CD8-positive, alpha-beta memory T cell (primary cell): Measurements from ENCODE around the gene ZEB2. TPM values are rescaled to one million over a fixed set of nuclear protein-coding genes. Genes with fewer than 3 reads are reported as not detected.

ENCODE experiments used
- CTCF ChIA-PET: fragments of 350-600 bp; sonication (Branson Sonifier 250); formaldehyde crosslinking; loops from one replicate; lab custom pipeline; 2021; ENCODE audit warnings: antibody characterized with exemption; lab: Charles Lee
- POLR2A ChIA-PET: fragments of 350-600 bp; sonication (Branson Sonifier 250); formaldehyde crosslinking; loops from one replicate; lab custom pipeline; 2021; ENCODE audit warnings: antibody characterized with exemption; lab: Charles Lee
- DNase-seq, 5 donors: peaks; one replicate each; pipeline versions ENCODE4 v3.0.0 to v3.0.0-alpha.2; 2020 to 2022; ENCODE audit warnings: mixed read lengths in 1 of 5
- H3K27ac ChIP-seq: one replicate; pipeline ENCODE4 v1.7.0; 2013; ENCODE audit warnings: low read depth, mild to moderate bottlenecking, low read length, moderate library complexity
- H3K27me3 ChIP-seq: 2 replicates; pipeline ENCODE4 v1.7.0; 2013; ENCODE audit warnings: low read length, mild to moderate bottlenecking; ENCODE audit not compliant: insufficient read depth, poor library complexity, severe bottlenecking
- H3K36me3 ChIP-seq: 2 replicates; pipeline ENCODE4 v1.7.0; 2013; ENCODE audit warnings: mild to moderate bottlenecking, low read length, moderate library complexity; ENCODE audit not compliant: insufficient read depth
- H3K4me1 ChIP-seq: 2 replicates; pipeline ENCODE4 v1.7.0; 2013; ENCODE audit warnings: mild to moderate bottlenecking, low read length, moderate library complexity; ENCODE audit not compliant: insufficient read depth
- H3K4me3 ChIP-seq: 2 replicates; pipeline ENCODE4 v1.7.0; 2013; ENCODE audit warnings: mild to moderate bottlenecking, low read length
- H3K9me3 ChIP-seq: 2 replicates; pipeline ENCODE4 v1.7.0; 2013; ENCODE audit warnings: mild to moderate bottlenecking, low read length
- H3K27ac Mint-ChIP-seq, 8 donors: one replicate each; pipeline ENCODE4 v1.8.0; 2020 to 2021; ENCODE audit warnings: mixed read lengths in 8 of 8, mild to moderate bottlenecking in 6 of 8, inconsistent platforms in 3 of 8, moderate library complexity in 3 of 8
- H3K27me3 Mint-ChIP-seq, 2 donors: one replicate each; pipeline ENCODE4 v1.8.0; 2020 to 2021; ENCODE audit warnings: mixed read lengths in 2 of 2, mild to moderate bottlenecking in 1 of 2, moderate library complexity in 1 of 2
- H3K36me3 Mint-ChIP-seq, 3 donors: one replicate each; pipeline ENCODE4 v1.8.0; 2020 to 2021; ENCODE audit warnings: mixed read lengths in 3 of 3, inconsistent platforms in 1 of 3, mild to moderate bottlenecking in 1 of 3
- H3K4me1 Mint-ChIP-seq, 3 donors: one replicate each; pipeline ENCODE4 v1.8.0; 2020 to 2021; ENCODE audit warnings: mixed read lengths in 3 of 3, inconsistent platforms in 1 of 3, mild to moderate bottlenecking in 1 of 3
- H3K4me3 Mint-ChIP-seq, 7 donors: one replicate each; pipeline ENCODE4 v1.8.0; 2020 to 2021; ENCODE audit warnings: mixed read lengths in 7 of 7, mild to moderate bottlenecking in 6 of 7, moderate library complexity in 4 of 7, inconsistent platforms in 2 of 7
- H3K9me3 Mint-ChIP-seq, 5 donors: one replicate each; pipeline ENCODE4 v1.8.0; 2020 to 2022; ENCODE audit warnings: mixed read lengths in 5 of 5, mild to moderate bottlenecking in 3 of 5, moderate library complexity in 2 of 5, inconsistent platforms in 1 of 5
- polyA plus RNA-seq: library from polyadenylated mRNA; unstranded; fragments of 300-500 nt; fragmentation: Illumina TruSeq; gene quantifications from one replicate; pipeline ENCODE4 v1.2.3, GENCODE V29; 2021
- total RNA-seq, 2 experiments: library from RNA; stranded (reverse); gene quantifications; one replicate each; pipeline ENCODE4 v1.2.3, GENCODE V29; 2021

The ZEB2 gene
- total RNA-seq, result 10 to 100 TPM; 32.7 to 35.8 TPM
- polyA plus RNA-seq, result 20.6 TPM

GRCh38 chr2:144519934-144520731, at the start of gene ZEB2:
Gene ZEB2 (minus strand): TSS chr2:144520119. CDS start chr2:144517350, 2,769 bp downstream.
- POLR2A ChIA-PET, result interaction anchor here (0.5 to 1.0 kb wide), 2 partner anchors 61 to 410 kb away, joined by 3 to 5 read pairs; no protein-coding TSS in a partner anchor
- H3K9me3 ChIP-seq, result no peaks in the 10 kb centered on the region
- peak within 1 kb of the TSS; percentile 94 for H3K27ac ChIP-seq
- DNase-seq, result peak in 4 of 5 donors; percentile 32 to 72 (median 51)
- no peaks in the 10 kb centered on the region for H3K36me3 ChIP-seq
- H3K4me1 Mint-ChIP-seq, result peaks cover 26 to 32% (median 32%) of the 10 kb centered on the region in 3 donors
- peaks cover 42% of the 10 kb centered on the region for H3K27me3 ChIP-seq
- CTCF ChIA-PET, result interaction anchor here (1.0 to 1.6 kb wide), 5 partner anchors 12 to 71 kb away, joined by 3 to 5 read pairs (median 3); no protein-coding TSS in a partner anchor
- peaks cover 0 to 4% (median 2%) of the 10 kb centered on the region in 5 donors for H3K9me3 Mint-ChIP-seq
- peaks cover 0 to 15% (median 0%) of the 10 kb centered on the region in 3 donors for H3K36me3 Mint-ChIP-seq
- peak within 1 kb of the TSS in 4 of 7 donors; percentile 4 to 68 (median 16) for H3K4me3 Mint-ChIP-seq
- H3K4me3 ChIP-seq, result peak within 1 kb of the TSS; percentile 70
- peaks cover 43% of the 10 kb centered on the region for H3K4me1 ChIP-seq
- peak within 1 kb of the TSS in 2 of 8 donors; percentile 23 to 88 for H3K27ac Mint-ChIP-seq
- H3K27me3 Mint-ChIP-seq, result peaks cover 22 to 31% of the 10 kb centered on the region in 2 donors

DNA sequence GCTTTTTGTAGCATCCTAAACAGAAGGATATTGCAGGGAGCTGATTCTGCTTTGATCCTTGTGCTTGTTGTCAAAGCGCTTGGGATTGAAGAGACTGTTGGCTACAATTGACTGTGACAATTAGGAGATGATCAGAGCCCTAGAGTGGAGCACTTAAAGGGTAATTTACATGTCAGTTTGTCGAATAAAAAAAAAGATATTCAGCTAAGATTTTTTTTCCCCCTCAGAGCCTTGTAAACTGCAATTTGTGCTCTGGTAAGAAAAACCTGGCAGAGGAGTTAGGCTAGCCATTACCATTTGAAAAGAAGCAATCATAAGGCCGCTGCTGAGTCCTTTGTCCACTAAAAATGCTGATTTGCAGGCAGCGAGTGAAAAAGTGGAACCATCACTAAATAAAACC, 47.8 kb upstream of the ZEB2 start:
- no peaks in the 10 kb centered on the region for H3K36me3 ChIP-seq
- Mint-ChIP-seq H3K27ac (no peak overlapping the region), H3K9me3 (no peaks in the 10 kb centered on the region), H3K4me1 (peaks cover 5 to 6% (median 5%) of the 10 kb centered on the region in 3 donors), H3K27me3 (no peaks in the 10 kb centered on the region), H3K36me3 (no peaks in the 10 kb centered on the region), H3K4me3 (no peak overlapping the region)
- H3K27me3 ChIP-seq, result no peaks in the 10 kb centered on the region
- POLR2A ChIA-PET, result no interaction called here
- H3K4me1 ChIP-seq, result no peaks in the 10 kb centered on the region
- H3K9me3 ChIP-seq, result no peaks in the 10 kb centered on the region
- CTCF ChIA-PET, result interaction anchor here (0.9 kb wide), 1 partner anchor 14 kb away, joined by 3 read pairs; no protein-coding TSS in a partner anchor
- H3K27ac ChIP-seq, result no peak overlapping the region
- DNase-seq, result no peak
- H3K4me3 ChIP-seq, result no peak overlapping the region

- Mint-ChIP-seq H3K4me1 (peaks cover 5 to 6% (median 5%) of the 10 kb centered on the region in 3 donors), H3K36me3 (no peaks in the 10 kb centered on the region), H3K27ac (no peak overlapping the region), H3K27me3 (no peaks in the 10 kb centered on the region), H3K4me3 (no peak overlapping the region), H3K9me3 (peaks cover 0 to 2% (median 0%) of the 10 kb centered on the region in 5 donors)
- H3K36me3 ChIP-seq, result no peaks in the 10 kb centered on the region
- no peak for DNase-seq
- H3K4me1 ChIP-seq, result no peaks in the 10 kb centered on the region
- H3K27me3 ChIP-seq, result no peaks in the 10 kb centered on the region
- ChIA-PET CTCF (interaction anchor here (0.8 kb wide), 1 partner anchor 10 kb away, joined by 4 read pairs; no protein-coding TSS in a partner anchor), POLR2A (no interaction called here)
- H3K4me3 ChIP-seq, result no peak overlapping the region
- no peak overlapping the region for H3K27ac ChIP-seq
- H3K9me3 ChIP-seq, result no peaks in the 10 kb centered on the region
Observed at GRCh38 chr2:144566448-144566847, 46.5 kb upstream of the ZEB2 start.

GRCh38 chr2:144560251-144560650, 40.3 kb upstream of the ZEB2 start:
- no peaks in the 10 kb centered on the region for H3K4me1 ChIP-seq
- H3K27ac ChIP-seq, result no peak overlapping the region
- Mint-ChIP-seq H3K27ac (no peak overlapping the region), H3K27me3 (peaks cover 0 to 2% of the 10 kb centered on the region in 2 donors), H3K36me3 (no peaks in the 10 kb centered on the region), H3K4me1 (no peaks in the 10 kb centered on the region), H3K4me3 (no peak overlapping the region), H3K9me3 (peaks cover 0 to 2% (median 0%) of the 10 kb centered on the region in 5 donors)
- CTCF ChIA-PET, result no interaction called here
- no peaks in the 10 kb centered on the region for H3K27me3 ChIP-seq
- DNase-seq, result no peak
- H3K36me3 ChIP-seq, result no peaks in the 10 kb centered on the region
- no peak overlapping the region for H3K4me3 ChIP-seq
- POLR2A ChIA-PET, result no interaction called here
- H3K9me3 ChIP-seq, result no peaks in the 10 kb centered on the region

- Mint-ChIP-seq H3K9me3 (peaks cover 0 to 2% (median 0%) of the 10 kb centered on the region in 5 donors), H3K4me3 (no peak overlapping the region), H3K27ac (no peak overlapping the region), H3K4me1 (no peaks in the 10 kb centered on the region), H3K36me3 (no peaks in the 10 kb centered on the region), H3K27me3 (peaks cover 0 to 2% of the 10 kb centered on the region in 2 donors)
- H3K27me3 ChIP-seq, result no peaks in the 10 kb centered on the region
- POLR2A ChIA-PET, result no interaction called here
- no peaks in the 10 kb centered on the region for H3K4me1 ChIP-seq
- DNase-seq, result no peak
- no peak overlapping the region for H3K27ac ChIP-seq
- H3K4me3 ChIP-seq, result no peak overlapping the region
- no peaks in the 10 kb centered on the region for H3K9me3 ChIP-seq
- CTCF ChIA-PET, result no interaction called here
- no peaks in the 10 kb centered on the region for H3K36me3 ChIP-seq
Observed at GRCh38 chr2:144559681-144560080, 39.8 kb upstream of the ZEB2 start.

- POLR2A ChIA-PET, result no interaction called here
- H3K9me3 Mint-ChIP-seq, result peaks cover 0 to 2% (median 0%) of the 10 kb centered on the region in 5 donors
Observed at GRCh38 chr2:144559242-144559641, 39.3 kb upstream of the ZEB2 start.

DNA sequence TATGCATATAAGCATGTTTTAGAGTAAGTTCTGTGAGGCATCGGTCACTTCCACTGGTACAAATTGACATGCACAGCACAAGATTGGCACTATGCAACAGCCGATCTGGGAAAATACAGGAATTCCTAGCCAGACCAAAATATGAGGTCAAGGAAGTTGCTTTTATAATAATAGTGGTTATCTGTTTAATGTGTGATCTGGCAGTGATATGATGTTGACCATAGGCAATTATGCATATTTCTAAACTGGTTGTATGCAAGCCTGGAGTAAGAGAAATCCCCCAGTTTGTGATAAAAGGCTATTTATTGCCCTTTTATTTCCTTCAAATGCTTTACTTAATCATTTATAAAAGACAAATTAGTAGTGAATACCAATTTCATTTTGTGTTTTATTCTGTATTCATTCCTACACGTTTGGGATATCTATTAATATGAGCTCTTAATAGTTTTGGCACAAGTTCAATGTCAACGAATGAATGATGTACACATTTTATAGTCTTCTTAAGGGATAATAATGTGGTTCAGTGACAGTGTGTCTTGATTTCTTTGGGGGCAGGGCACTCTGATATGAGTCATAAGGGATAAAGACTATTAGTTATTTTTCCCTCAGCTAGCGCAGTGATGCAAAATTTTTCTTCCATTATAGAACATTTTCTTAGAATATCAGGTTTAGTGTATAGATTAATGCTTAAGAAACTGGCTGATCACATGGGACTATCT, 34.7 kb upstream of the ZEB2 start:
- Mint-ChIP-seq H3K27ac (no peak overlapping the region), H3K36me3 (no peaks in the 10 kb centered on the region), H3K27me3 (peaks cover 0 to under 1% of the 10 kb centered on the region in 2 donors), H3K4me1 (peaks cover 0 to under 1% (median 0%) of the 10 kb centered on the region in 3 donors), H3K9me3 (no peaks in the 10 kb centered on the region), H3K4me3 (no peak overlapping the region)
- no peaks in the 10 kb centered on the region for H3K36me3 ChIP-seq
- ChIA-PET POLR2A (no interaction called here), CTCF (interaction anchor here (0.9 kb wide), 1 partner anchor 13 kb away, joined by 3 read pairs; no protein-coding TSS in a partner anchor)
- DNase-seq, result no peak
- H3K27ac ChIP-seq, result no peak overlapping the region
- no peaks in the 10 kb centered on the region for H3K9me3 ChIP-seq
- no peaks in the 10 kb centered on the region for H3K27me3 ChIP-seq
- H3K4me3 ChIP-seq, result no peak overlapping the region
- H3K4me1 ChIP-seq, result no peaks in the 10 kb centered on the region

More at GRCh38 chr2:144559242-144559641, 39.3 kb upstream of the ZEB2 start:
- Histone ChIP-seq H3K27me3 (no peaks in the 10 kb centered on the region), H3K9me3 (no peaks in the 10 kb centered on the region), H3K36me3 (no peaks in the 10 kb centered on the region), H3K4me3 (no peak overlapping the region), H3K4me1 (no peaks in the 10 kb centered on the region), H3K27ac (no peak overlapping the region)
- CTCF ChIA-PET, result no interaction called here
- Mint-ChIP-seq H3K4me1 (no peaks in the 10 kb centered on the region), H3K27ac (no peak overlapping the region), H3K36me3 (no peaks in the 10 kb centered on the region), H3K4me3 (no peak overlapping the region), H3K27me3 (peaks cover 0 to 2% of the 10 kb centered on the region in 2 donors)
- no peak for DNase-seq
